ENCODE data around the gene SIMC1.
"Not testable (repeated sequence)": the region's sequence is repeated elsewhere in the genome, so short reads cannot be mapped to it uniquely, and the experiment has no call there.

DNA sequence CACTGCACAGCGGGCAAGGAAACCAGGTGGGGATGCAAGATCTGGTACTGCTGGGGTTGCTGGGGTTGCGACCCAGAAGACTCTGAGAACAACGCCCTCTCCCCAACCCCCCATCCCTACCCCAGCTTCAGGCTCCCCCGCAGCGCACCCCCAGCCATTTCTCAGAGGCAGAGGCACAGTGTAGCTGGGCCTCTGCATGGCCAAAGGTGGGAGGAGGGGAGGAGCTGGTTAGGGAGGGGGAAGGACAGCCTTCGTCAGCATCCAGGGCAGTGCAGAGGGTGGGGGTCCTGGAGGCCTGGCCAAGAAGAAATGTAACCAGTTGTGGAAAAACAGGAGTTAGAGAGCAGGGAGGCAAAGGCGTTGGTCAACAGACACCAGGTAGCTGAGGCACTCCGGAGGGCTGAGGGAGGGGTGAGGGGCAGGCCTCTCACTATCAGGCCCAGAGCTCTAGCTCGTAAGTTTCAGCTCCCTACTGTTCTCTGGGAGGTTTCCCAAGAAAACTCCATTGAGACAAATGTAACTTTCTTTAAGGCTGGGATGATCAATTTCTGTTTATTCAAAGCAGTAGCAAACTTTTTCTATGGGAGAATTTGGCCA is 38.3 kb upstream of the SIMC1 start:
- not testable (repeated sequence) for TF ChIP-seq POLR2A (IDR thresholded peaks at IDR 0.05; ENCODE audit: low read length); GATA1 (IDR thresholded peaks at IDR 0.05; ENCODE audit: low read depth, low read length)
